ENCODE results near the gene WEE2.

The WEE2 gene

GRCh38 chr7:141693082-141693481, 15.1 kb upstream of the WEE2 start:
- no peaks in the 10 kb centered on the region for H3K9me2 ChIP-seq (replicated peaks; ENCODE audit: insufficient read depth, low read length)
- no peak overlapping the region for H3K4me3 ChIP-seq (ENCODE audit: insufficient read depth, low read length, poor library complexity, severe bottlenecking)
- H3K9ac ChIP-seq (ENCODE audit: low read length), result no peak overlapping the region
- H3K27ac ChIP-seq (ENCODE audit: low read depth, low read length), result no peak overlapping the region
- no peak overlapping the region for H3K4me2 ChIP-seq (ENCODE audit: low read depth, low read length, poor library complexity, severe bottlenecking)
- H2AFZ ChIP-seq (ENCODE audit: low read depth, low read length, severe bottlenecking), result no peak overlapping the region
- no peaks in the 10 kb centered on the region for H3K36me3 ChIP-seq (ENCODE audit: low read length)
- H3K79me2 ChIP-seq (ENCODE audit: insufficient read depth, low read length), result no peaks in the 10 kb centered on the region
- TF ChIP-seq CTCF (IDR thresholded peaks at IDR 0.05; ENCODE audit: insufficient read depth, low read length, poor library complexity, severe bottlenecking) (no peak), EZH2phosphoT487 (conservative IDR thresholded peaks at IDR 0.05; ENCODE audit: low read length) (no peak)
- H3K27me3 ChIP-seq (ENCODE audit: low read length), result no peaks in the 10 kb centered on the region
- H3F3A ChIP-seq (ENCODE audit: insufficient read depth), result no peaks in the 10 kb centered on the region
- no peaks in the 10 kb centered on the region for H3K9me3 ChIP-seq (ENCODE audit: insufficient read depth, low read length)
- no peaks in the 10 kb centered on the region for H4K20me1 ChIP-seq (ENCODE audit: low read depth, low read length)

GRCh38 chr7:141695803-141696289, 12.3 kb upstream of the WEE2 start:
- Histone ChIP-seq H3K27me3 (ENCODE audit: low read length) (no peaks in the 10 kb centered on the region), H3K27ac (ENCODE audit: low read depth, low read length) (no peak overlapping the region), H4K20me1 (ENCODE audit: low read depth, low read length) (no peaks in the 10 kb centered on the region), H3K36me3 (ENCODE audit: low read length) (no peaks in the 10 kb centered on the region), H2AFZ (ENCODE audit: low read depth, low read length, severe bottlenecking) (no peak overlapping the region), H3K9me2 (replicated peaks; ENCODE audit: insufficient read depth, low read length) (no peaks in the 10 kb centered on the region), H3K9ac (ENCODE audit: low read length) (no peak overlapping the region), H3K9me3 (ENCODE audit: insufficient read depth, low read length) (no peaks in the 10 kb centered on the region), H3K4me3 (ENCODE audit: insufficient read depth, low read length, poor library complexity, severe bottlenecking) (no peak overlapping the region), H3F3A (ENCODE audit: insufficient read depth) (no peaks in the 10 kb centered on the region; the same call in 1 of the 2 replicates), H3K4me2 (ENCODE audit: low read depth, low read length, poor library complexity, severe bottlenecking) (no peak overlapping the region), H3K79me2 (ENCODE audit: insufficient read depth, low read length) (no peaks in the 10 kb centered on the region)
- TF ChIP-seq CTCF (IDR thresholded peaks at IDR 0.05; ENCODE audit: insufficient read depth, low read length, poor library complexity, severe bottlenecking) (no peak), EZH2phosphoT487 (conservative IDR thresholded peaks at IDR 0.05; ENCODE audit: low read length) (no peak)

- Histone ChIP-seq H3K79me2 (ENCODE audit: insufficient read depth, low read length) (no peaks in the 10 kb centered on the region), H3K27me3 (ENCODE audit: low read length) (no peaks in the 10 kb centered on the region), H3K4me3 (ENCODE audit: insufficient read depth, low read length, poor library complexity, severe bottlenecking) (no peak overlapping the region), H3K4me2 (ENCODE audit: low read depth, low read length, poor library complexity, severe bottlenecking) (no peak overlapping the region), H3K36me3 (ENCODE audit: low read length) (no peaks in the 10 kb centered on the region), H2AFZ (ENCODE audit: low read depth, low read length, severe bottlenecking) (no peak overlapping the region), H4K20me1 (ENCODE audit: low read depth, low read length) (no peaks in the 10 kb centered on the region), H3K9me3 (ENCODE audit: insufficient read depth, low read length) (no peaks in the 10 kb centered on the region), H3K9ac (ENCODE audit: low read length) (no peak overlapping the region), H3F3A (ENCODE audit: insufficient read depth) (no peaks in the 10 kb centered on the region; the same call in 1 of the 2 replicates), H3K9me2 (replicated peaks; ENCODE audit: insufficient read depth, low read length) (no peaks in the 10 kb centered on the region), H3K27ac (ENCODE audit: low read depth, low read length) (no peak overlapping the region)
- TF ChIP-seq CTCF (IDR thresholded peaks at IDR 0.05; ENCODE audit: insufficient read depth, low read length, poor library complexity, severe bottlenecking) (no peak), EZH2phosphoT487 (conservative IDR thresholded peaks at IDR 0.05; ENCODE audit: low read length) (no peak)
Measured at GRCh38 chr7:141696348-141696747, 11.8 kb upstream of the WEE2 start.
